ENCODE results near the gene POU2AF2. TPM values are rescaled to one million over a fixed set of nuclear protein-coding genes. Genes with fewer than 3 reads are reported as not detected.

The POU2AF2 gene, protein sequence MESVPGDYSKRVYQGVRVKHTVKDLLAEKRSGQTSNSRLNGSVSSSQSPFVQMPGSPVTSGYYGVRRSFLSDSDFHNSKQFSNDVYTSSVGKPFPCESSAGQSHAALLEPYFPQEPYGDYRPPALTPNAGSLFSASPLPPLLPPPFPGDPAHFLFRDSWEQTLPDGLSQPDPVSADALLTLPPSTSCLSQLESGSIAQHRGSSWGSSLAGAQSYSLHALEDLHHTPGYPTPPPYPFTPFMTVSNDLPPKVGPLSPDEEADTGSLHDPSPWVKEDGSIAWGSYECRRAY
- total RNA-seq (not detected), total RNA-seq (0 to 0.12 (median 0) reads per million in 29 experiments)
- not detected for total RNA-seq (2013)

DNA sequence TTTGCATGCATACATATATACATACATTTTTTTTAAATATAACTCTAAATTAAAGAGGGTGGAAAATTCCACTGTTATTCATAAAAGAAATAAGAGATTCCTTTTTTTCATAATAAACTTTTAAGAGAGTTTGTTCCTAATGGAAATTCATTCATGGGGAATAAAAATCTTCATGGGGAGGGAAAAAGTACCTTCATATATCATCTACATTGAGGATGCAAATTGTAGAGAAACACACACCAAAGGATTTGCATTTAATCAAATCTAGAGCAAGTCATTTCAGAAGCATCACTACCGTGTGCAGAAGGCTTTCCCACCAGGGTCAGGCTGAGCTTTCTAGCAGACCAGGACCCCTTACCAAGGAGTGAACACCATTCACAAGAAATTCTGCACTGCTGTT, at the start of gene POU2AF2:
Gene POU2AF2 (plus strand): TSS at position 301 of the 400 bp plus-strand sequence. CDS start 129 bp downstream, outside the sequence.
- Histone ChIP-seq H3K27me3 (replicated peaks in 1 of 2; ENCODE audit: control insufficient read depth in 2 of 2, extremely low read depth in 1 of 2, insufficient read depth in 2 of 2, low read length in 1 of 2) (peaks cover 0 to 11% of the 10 kb centered on the region in 2 experiments), H3K9me3 (no peaks in the 10 kb centered on the region), H3K4me3 (ENCODE audit: control insufficient read depth in 1 of 2, extremely low read depth in 1 of 2, low read length in 1 of 2) (no peak within 1 kb of the TSS), H3K27ac (ENCODE audit: low read length) (no peak within 1 kb of the TSS), H3K4me1 (ENCODE audit: control insufficient read depth in 1 of 2, extremely low read depth in 1 of 2, insufficient read depth in 2 of 2, low read length in 2 of 2) (no peaks in the 10 kb centered on the region), H3K36me3 (ENCODE audit: control insufficient read depth in 2 of 2, extremely low read depth in 1 of 2, insufficient read depth in 1 of 2, low read length in 1 of 2) (no peaks in the 10 kb centered on the region)
- Mint-ChIP-seq H3K4me1 (no peaks in the 10 kb centered on the region), H3K27me3 (peaks cover 45 to 52% of the 10 kb centered on the region in 2 donors), H3K4me3 (no peak within 1 kb of the TSS), H3K36me3 (no peaks in the 10 kb centered on the region), H3K27ac (no peak within 1 kb of the TSS), H3K9me3 (no peaks in the 10 kb centered on the region)
- ATAC-seq (replicated peaks in 1 of 4) = no peak
- ChIA-PET CTCF (interaction anchor here in 1 of 2 donors (0.6 kb wide), 1 partner anchor 162 kb away, joined by 4 read pairs; no protein-coding TSS in a partner anchor), POLR2A (no interaction called here)
- no CpG with 5 or more reads among the region's 1 CpG for WGBS (ENCODE audit: insufficient coverage)
- no peak for DNase-seq

- Mint-ChIP-seq H3K4me3 (no peak overlapping the region), H3K4me1 (no peaks in the 10 kb centered on the region), H3K36me3 (no peaks in the 10 kb centered on the region), H3K27ac (no peak overlapping the region), H3K27me3 (peaks cover 7 to 12% of the 10 kb centered on the region in 2 donors), H3K9me3 (no peaks in the 10 kb centered on the region)
- no peaks in the 10 kb centered on the region for H3K27me3 ChIP-seq (replicated peaks in 1 of 2; ENCODE audit: control insufficient read depth in 2 of 2, extremely low read depth in 1 of 2, insufficient read depth in 2 of 2, low read length in 1 of 2)
- WGBS (ENCODE audit: insufficient coverage) = no CpG with 5 or more reads among the region's 3 CpGs
- ATAC-seq (replicated peaks in 1 of 4) (no peak), DNase-seq (no peak)
- H3K9me3 ChIP-seq = no peaks in the 10 kb centered on the region
- no peak overlapping the region for H3K27ac ChIP-seq (ENCODE audit: low read length)
- no peak overlapping the region for H3K4me3 ChIP-seq (ENCODE audit: control insufficient read depth in 1 of 2, extremely low read depth in 1 of 2, low read length in 1 of 2)
- H3K36me3 ChIP-seq (ENCODE audit: control insufficient read depth in 2 of 2, extremely low read depth in 1 of 2, insufficient read depth in 1 of 2, low read length in 1 of 2) = no peaks in the 10 kb centered on the region
- POLR2A ChIA-PET = no interaction called here
- CTCF ChIA-PET = no interaction called here
- no peaks in the 10 kb centered on the region for H3K4me1 ChIP-seq (ENCODE audit: control insufficient read depth in 1 of 2, extremely low read depth in 1 of 2, insufficient read depth in 2 of 2, low read length in 2 of 2)
Measured at GRCh38 chr11:111200010-111200534, 45.5 kb upstream of the POU2AF2 start.

DNA sequence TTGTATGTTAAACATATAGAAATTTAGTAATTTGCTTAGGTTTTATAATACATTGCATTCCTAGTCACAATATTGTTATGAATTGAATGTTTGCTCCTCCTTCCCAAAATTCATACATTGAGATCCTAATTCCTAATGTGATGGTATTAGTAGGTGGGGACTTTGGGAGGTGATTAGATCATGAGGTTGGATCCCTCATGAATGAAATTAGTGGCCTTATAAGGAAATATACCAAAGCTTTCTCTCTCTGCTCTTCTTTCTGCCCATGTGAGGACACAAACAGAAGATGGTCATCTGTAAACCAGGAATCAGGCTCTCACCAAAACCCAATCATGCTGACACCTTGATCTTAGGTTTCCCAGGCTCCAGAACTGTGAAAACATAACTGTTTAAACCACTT, 41.3 kb upstream of the POU2AF2 start:
- CTCF ChIA-PET = no interaction called here
- Mint-ChIP-seq H3K27ac (no peak overlapping the region), H3K4me1 (no peaks in the 10 kb centered on the region), H3K27me3 (peaks cover 12 to 14% of the 10 kb centered on the region in 2 donors), H3K36me3 (no peaks in the 10 kb centered on the region), H3K9me3 (no peaks in the 10 kb centered on the region), H3K4me3 (no peak overlapping the region)
- H3K4me3 ChIP-seq (ENCODE audit: control insufficient read depth in 1 of 2, extremely low read depth in 1 of 2, low read length in 1 of 2) = no peak overlapping the region
- H3K27ac ChIP-seq (ENCODE audit: low read length) = no peak overlapping the region
- H3K36me3 ChIP-seq (ENCODE audit: control insufficient read depth in 2 of 2, extremely low read depth in 1 of 2, insufficient read depth in 1 of 2, low read length in 1 of 2) = no peaks in the 10 kb centered on the region
- POLR2A ChIA-PET = no interaction called here
- ATAC-seq (replicated peaks in 1 of 4) = no peak
- no peaks in the 10 kb centered on the region for H3K4me1 ChIP-seq (ENCODE audit: control insufficient read depth in 1 of 2, extremely low read depth in 1 of 2, insufficient read depth in 2 of 2, low read length in 2 of 2)
- H3K9me3 ChIP-seq = no peaks in the 10 kb centered on the region
- DNase-seq = no peak
- no peaks in the 10 kb centered on the region for H3K27me3 ChIP-seq (replicated peaks in 1 of 2; ENCODE audit: control insufficient read depth in 2 of 2, extremely low read depth in 1 of 2, insufficient read depth in 2 of 2, low read length in 1 of 2)

DNA sequence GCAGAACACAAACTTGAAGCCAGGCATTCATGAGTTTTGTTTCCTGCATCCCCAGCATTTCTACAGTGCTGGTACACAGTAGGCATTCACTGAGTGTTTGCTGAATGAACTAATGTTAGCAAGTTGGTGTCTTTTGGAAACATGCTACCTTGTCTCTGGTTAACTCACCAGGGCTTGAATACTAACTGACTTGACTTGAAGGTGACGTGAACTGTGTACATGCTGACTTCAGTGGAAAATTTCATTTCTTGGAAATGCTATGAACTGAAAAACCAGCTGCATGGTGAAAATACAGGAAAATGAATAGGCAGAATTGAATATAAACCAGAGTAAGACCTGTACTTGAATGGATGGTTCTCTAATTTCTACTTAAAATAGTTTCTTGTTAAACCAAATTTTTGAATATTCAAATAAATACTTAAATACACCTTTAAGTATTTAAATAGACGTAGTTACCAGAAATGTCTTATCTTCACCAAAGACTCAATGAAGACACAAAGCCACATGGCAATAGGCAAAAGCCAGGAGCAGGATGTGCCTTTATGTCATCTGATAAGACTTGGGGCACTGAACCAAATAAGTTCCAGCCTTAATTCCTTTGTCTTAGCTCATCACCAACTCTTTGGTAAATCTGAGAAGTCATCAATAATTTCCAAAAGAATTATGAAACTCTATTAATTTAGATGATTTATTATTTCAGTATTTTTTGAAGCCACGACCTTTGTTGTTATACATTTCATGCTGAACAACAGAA, 39.7 kb upstream of the POU2AF2 start:
- Histone ChIP-seq H3K27ac (ENCODE audit: low read length) (no peak overlapping the region), H3K9me3 (no peaks in the 10 kb centered on the region), H3K4me3 (ENCODE audit: control insufficient read depth in 1 of 2, extremely low read depth in 1 of 2, low read length in 1 of 2) (no peak overlapping the region), H3K36me3 (ENCODE audit: control insufficient read depth in 2 of 2, extremely low read depth in 1 of 2, insufficient read depth in 1 of 2, low read length in 1 of 2) (no peaks in the 10 kb centered on the region), H3K27me3 (replicated peaks in 1 of 2; ENCODE audit: control insufficient read depth in 2 of 2, extremely low read depth in 1 of 2, insufficient read depth in 2 of 2, low read length in 1 of 2) (no peaks in the 10 kb centered on the region), H3K4me1 (ENCODE audit: control insufficient read depth in 1 of 2, extremely low read depth in 1 of 2, insufficient read depth in 2 of 2, low read length in 2 of 2) (no peaks in the 10 kb centered on the region)
- Mint-ChIP-seq H3K4me3 (no peak overlapping the region), H3K36me3 (no peaks in the 10 kb centered on the region), H3K9me3 (no peaks in the 10 kb centered on the region), H3K27ac (no peak overlapping the region), H3K4me1 (no peaks in the 10 kb centered on the region), H3K27me3 (peaks cover 9 to 14% of the 10 kb centered on the region in 2 donors)
- ATAC-seq (replicated peaks in 1 of 4) (no peak), DNase-seq (no peak)
- ChIA-PET CTCF (no interaction called here), POLR2A (no interaction called here)
- WGBS (ENCODE audit: insufficient coverage) = 27% methylated on average over 2 of the region's 3 CpGs

DNA sequence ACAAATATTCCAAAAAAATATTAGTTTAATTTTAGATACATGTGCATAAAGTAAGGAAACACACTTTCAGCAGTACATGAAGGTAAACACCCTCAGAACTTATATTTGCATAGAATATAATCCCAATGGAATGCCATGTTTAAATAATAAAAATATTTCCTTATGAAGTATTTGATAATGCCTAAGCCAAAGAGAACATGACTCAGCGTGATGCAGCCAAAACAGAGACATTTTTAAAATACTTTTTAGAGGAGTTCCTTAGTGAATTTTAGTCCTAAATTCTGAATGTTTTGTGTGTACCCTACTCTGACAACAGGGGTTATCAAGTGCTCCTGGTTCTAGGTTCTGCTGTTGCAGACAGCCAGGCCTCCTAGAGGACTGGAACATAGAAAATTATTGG, 39.1 kb upstream of the POU2AF2 start:
- DNase-seq (no peak), ATAC-seq (replicated peaks in 1 of 4) (no peak)
- no peaks in the 10 kb centered on the region for H3K27me3 ChIP-seq (replicated peaks in 1 of 2; ENCODE audit: control insufficient read depth in 2 of 2, extremely low read depth in 1 of 2, insufficient read depth in 2 of 2, low read length in 1 of 2)
- Mint-ChIP-seq H3K27ac (no peak overlapping the region), H3K4me3 (no peak overlapping the region), H3K4me1 (no peaks in the 10 kb centered on the region), H3K27me3 (peaks cover 9 to 14% of the 10 kb centered on the region in 2 donors), H3K36me3 (no peaks in the 10 kb centered on the region), H3K9me3 (no peaks in the 10 kb centered on the region)
- WGBS (ENCODE audit: insufficient coverage) = no CpG with 5 or more reads among the region's 1 CpG
- ChIA-PET CTCF (no interaction called here), POLR2A (no interaction called here)
- no peaks in the 10 kb centered on the region for H3K36me3 ChIP-seq (ENCODE audit: control insufficient read depth in 2 of 2, extremely low read depth in 1 of 2, insufficient read depth in 1 of 2, low read length in 1 of 2)
- no peaks in the 10 kb centered on the region for H3K9me3 ChIP-seq
- H3K27ac ChIP-seq (ENCODE audit: low read length) = no peak overlapping the region
- no peaks in the 10 kb centered on the region for H3K4me1 ChIP-seq (ENCODE audit: control insufficient read depth in 1 of 2, extremely low read depth in 1 of 2, insufficient read depth in 2 of 2, low read length in 2 of 2)
- H3K4me3 ChIP-seq (ENCODE audit: control insufficient read depth in 1 of 2, extremely low read depth in 1 of 2, low read length in 1 of 2) = no peak overlapping the region

GRCh38 chr11:111207213-111207612, 38.3 kb upstream of the POU2AF2 start:
- DNase-seq (no peak), ATAC-seq (replicated peaks in 1 of 4) (no peak)
- Histone ChIP-seq H3K4me3 (ENCODE audit: control insufficient read depth in 1 of 2, extremely low read depth in 1 of 2, low read length in 1 of 2) (no peak overlapping the region), H3K4me1 (ENCODE audit: control insufficient read depth in 1 of 2, extremely low read depth in 1 of 2, insufficient read depth in 2 of 2, low read length in 2 of 2) (no peaks in the 10 kb centered on the region), H3K9me3 (no peaks in the 10 kb centered on the region), H3K27me3 (replicated peaks in 1 of 2; ENCODE audit: control insufficient read depth in 2 of 2, extremely low read depth in 1 of 2, insufficient read depth in 2 of 2, low read length in 1 of 2) (peaks cover 0 to 3% of the 10 kb centered on the region in 2 experiments), H3K27ac (ENCODE audit: low read length) (no peak overlapping the region), H3K36me3 (ENCODE audit: control insufficient read depth in 2 of 2, extremely low read depth in 1 of 2, insufficient read depth in 1 of 2, low read length in 1 of 2) (no peaks in the 10 kb centered on the region)
- Mint-ChIP-seq H3K9me3 (no peaks in the 10 kb centered on the region), H3K36me3 (no peaks in the 10 kb centered on the region), H3K4me3 (no peak overlapping the region), H3K27ac (no peak overlapping the region), H3K27me3 (peaks cover 9 to 14% of the 10 kb centered on the region in 2 donors), H3K4me1 (no peaks in the 10 kb centered on the region)
- CTCF ChIA-PET = interaction anchor here in 1 of 2 donors (0.6 kb wide), 1 partner anchor 1010 kb away, joined by 3 read pairs; no protein-coding TSS in a partner anchor
- 29% methylated on average over 2 of the region's 2 CpGs for WGBS (ENCODE audit: insufficient coverage)
- POLR2A ChIA-PET = no interaction called here
